Endothelial cell of umbilical vein (primary cell): ENCODE data around the gene TEX28.

ENCODE experiments used
- POLR2A ChIP-seq: IDR thresholded peaks from 2 replicates; pipeline ENCODE4 v1.6.1; 2012; ENCODE audit warnings: low read depth, mild to moderate bottlenecking, control low read depth, low read length
- POLR2AphosphoS5 ChIP-seq: IDR thresholded peaks from 2 replicates; pipeline ENCODE4 v1.6.1; 2012; ENCODE audit warnings: low read depth, mild to moderate bottlenecking, control low read depth, low read length, moderate library complexity; ENCODE audit not compliant: insufficient read depth
- TF ChIP-seq, protein P1 (sequence below), 2 donors: IDR thresholded peaks; 1 replicate in 1 of 2; 2 replicates in 1 of 2; pipeline ENCODE4 v1.5.1; 2011; ENCODE audit warnings: low read length in 2 of 2, mild to moderate bottlenecking in 2 of 2, moderate library complexity in 2 of 2, control low read depth in 1 of 2, inconsistent platforms in 1 of 2, low read depth in 1 of 2; ENCODE audit not compliant: insufficient read depth in 1 of 2; ENCODE audit errors: extremely low read depth in 1 of 2
- TF ChIP-seq, protein P2 (sequence below): IDR thresholded peaks from 2 replicates; pipeline ENCODE4 v1.6.1; 2011; ENCODE audit not compliant: insufficient read depth, insufficient read length

DNA sequence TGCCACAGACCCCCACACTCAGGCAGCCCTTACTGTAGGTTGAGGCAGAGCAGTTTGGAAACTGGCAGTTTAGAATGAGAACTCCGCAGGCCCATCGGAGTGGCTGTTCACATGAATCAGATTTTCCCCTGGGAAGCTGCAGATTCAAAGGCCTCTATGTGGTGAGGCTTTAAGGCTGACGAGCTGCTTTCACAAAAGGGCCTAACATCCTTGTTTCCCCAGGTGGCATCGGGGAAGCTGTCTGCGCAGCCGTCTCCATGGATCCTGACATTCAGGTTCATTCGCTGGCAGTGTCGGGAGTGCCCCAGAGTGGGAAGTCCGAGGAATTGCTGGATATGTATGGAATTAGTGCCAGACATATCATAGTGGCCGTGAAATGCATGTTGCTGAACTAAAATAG is 34.4 kb upstream of the TEX28 start:
- TF ChIP-seq, protein P1, sequence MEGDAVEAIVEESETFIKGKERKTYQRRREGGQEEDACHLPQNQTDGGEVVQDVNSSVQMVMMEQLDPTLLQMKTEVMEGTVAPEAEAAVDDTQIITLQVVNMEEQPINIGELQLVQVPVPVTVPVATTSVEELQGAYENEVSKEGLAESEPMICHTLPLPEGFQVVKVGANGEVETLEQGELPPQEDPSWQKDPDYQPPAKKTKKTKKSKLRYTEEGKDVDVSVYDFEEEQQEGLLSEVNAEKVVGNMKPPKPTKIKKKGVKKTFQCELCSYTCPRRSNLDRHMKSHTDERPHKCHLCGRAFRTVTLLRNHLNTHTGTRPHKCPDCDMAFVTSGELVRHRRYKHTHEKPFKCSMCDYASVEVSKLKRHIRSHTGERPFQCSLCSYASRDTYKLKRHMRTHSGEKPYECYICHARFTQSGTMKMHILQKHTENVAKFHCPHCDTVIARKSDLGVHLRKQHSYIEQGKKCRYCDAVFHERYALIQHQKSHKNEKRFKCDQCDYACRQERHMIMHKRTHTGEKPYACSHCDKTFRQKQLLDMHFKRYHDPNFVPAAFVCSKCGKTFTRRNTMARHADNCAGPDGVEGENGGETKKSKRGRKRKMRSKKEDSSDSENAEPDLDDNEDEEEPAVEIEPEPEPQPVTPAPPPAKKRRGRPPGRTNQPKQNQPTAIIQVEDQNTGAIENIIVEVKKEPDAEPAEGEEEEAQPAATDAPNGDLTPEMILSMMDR (IDR thresholded peaks at IDR 0.05; ENCODE audit: extremely low read depth in 1 of 2, insufficient read depth in 1 of 2, low read depth in 1 of 2, low read length in 2 of 2) = no peak
- TF ChIP-seq POLR2AphosphoS5 (no peak), POLR2A (no peak)
- TF ChIP-seq, protein P2, sequence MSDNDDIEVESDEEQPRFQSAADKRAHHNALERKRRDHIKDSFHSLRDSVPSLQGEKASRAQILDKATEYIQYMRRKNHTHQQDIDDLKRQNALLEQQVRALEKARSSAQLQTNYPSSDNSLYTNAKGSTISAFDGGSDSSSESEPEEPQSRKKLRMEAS = no peak
